Activated naive CD8-positive, alpha-beta T cell treated with anti-CD3 and anti-CD28 coated beads, Interleukin-2, amount 50 U/mL, for 16 hours (primary cell): ENCODE data around the gene SLC3A2.
"Not testable (repeated sequence)": the region's sequence is repeated elsewhere in the genome, so short reads cannot be mapped to it uniquely, and the experiment has no call there.

Experiments used
- DNase-seq: peaks from one replicate; pipeline ENCODE4 v3.0.0-alpha.2; 2020; ENCODE audit warnings: low read depth, low spot score

The SLC3A2 gene

GRCh38 chr11:62852523-62853188, 28.0 kb upstream of the SLC3A2 start:
- no peak for DNase-seq

GRCh38 chr11:62853279-62853965, 27.3 kb upstream of the SLC3A2 start:
- no peak for DNase-seq

GRCh38 chr11:62854013-62854824, 26.5 kb upstream of the SLC3A2 start:
- DNase-seq: no peak

GRCh38 chr11:62854825-62855570, 25.7 kb upstream of the SLC3A2 start:
- no peak for DNase-seq

- peak; percentile 93 for DNase-seq
Observed at GRCh38 chr11:62855571-62856332, 24.9 kb upstream of the SLC3A2 start.

GRCh38 chr11:62856333-62856895, 24.3 kb upstream of the SLC3A2 start:
- no peak for DNase-seq

GRCh38 chr11:62857541-62857982, 23.1 kb upstream of the SLC3A2 start:
- no peak for DNase-seq

GRCh38 chr11:62858201-62858600, 22.5 kb upstream of the SLC3A2 start:
- DNase-seq: no peak

GRCh38 chr11:62859281-62859703, 21.4 kb upstream of the SLC3A2 start:
- DNase-seq: not testable (repeated sequence)

GRCh38 chr11:62860835-62861563, 19.7 kb upstream of the SLC3A2 start:
- DNase-seq: no peak

GRCh38 chr11:62861564-62862192, 19.0 kb upstream of the SLC3A2 start:
- not testable (repeated sequence) for DNase-seq

- DNase-seq: no peak
Observed at GRCh38 chr11:62863687-62864335, 16.9 kb upstream of the SLC3A2 start.

GRCh38 chr11:62865635-62866034, 15.1 kb upstream of the SLC3A2 start:
- no peak for DNase-seq

- no peak for DNase-seq
Observed at GRCh38 chr11:62874851-62875250, 5.8 kb upstream of the SLC3A2 start.

GRCh38 chr11:62875698-62876478, 4.8 kb upstream of the SLC3A2 start:
- DNase-seq: no peak

- DNase-seq: no peak
Observed at GRCh38 chr11:62876712-62877111, 4.0 kb upstream of the SLC3A2 start.

GRCh38 chr11:62879235-62879978, 1.3 kb upstream of the SLC3A2 start:
- no peak for DNase-seq
